HepG2 (cell line): ENCODE measurements around the gene MLYCD. TPM values are rescaled to one million over a fixed set of nuclear protein-coding genes. Genes with fewer than 3 reads are reported as not detected.
A peak's percentile ranks its signal among the peaks of the same experiment; 100 is the strongest.

Experiments used
- CAMTA2 ChIP-seq: sonication (generic); formaldehyde crosslinking; IDR thresholded peaks from 2 replicates; pipeline ENCODE4 v1.4.0; 2020; ENCODE audit warnings: mild to moderate bottlenecking, missing genetic modification reagents, borderline replicate concordance
- CEBPB ChIP-seq: IDR thresholded peaks from 2 replicates; pipeline ENCODE4 v1.6.1; 2011; ENCODE audit warnings: low read depth, low read length, improper control_type of control experiment, borderline replicate concordance
- ELF3 ChIP-seq: IDR thresholded peaks from 2 replicates; pipeline ENCODE4 v1.6.1; 2016; ENCODE audit warnings: missing genetic modification reagents, missing compliant biosample characterization
- GTF2F1 ChIP-seq: fragments of 150-350 bp; IDR thresholded peaks from 2 replicates; pipeline ENCODE4 v1.6.1; 2014; ENCODE audit warnings: low read length
- HOXA9 ChIP-seq: sonication (generic); formaldehyde crosslinking; IDR thresholded peaks from 2 replicates; pipeline ENCODE4 v1.8.1; 2022; ENCODE audit warnings: missing genetic modification reagents, mild to moderate bottlenecking, moderate library complexity, borderline replicate concordance
- KLF12 ChIP-seq: sonication (generic); formaldehyde crosslinking; IDR thresholded peaks from 2 replicates; pipeline ENCODE4 v1.4.0; 2020; ENCODE audit warnings: missing genetic modification reagents, borderline replicate concordance
- NCOA5 ChIP-seq: sonication (generic); formaldehyde crosslinking; IDR thresholded peaks from 2 replicates; pipeline ENCODE4 v1.4.0; 2020; ENCODE audit warnings: missing genetic modification reagents
- NFKB2 ChIP-seq: sonication (generic); formaldehyde crosslinking; IDR thresholded peaks from 2 replicates; pipeline ENCODE4 v1.4.0; 2020; ENCODE audit warnings: missing genetic modification reagents, borderline replicate concordance
- POGZ ChIP-seq: sonication (generic); formaldehyde crosslinking; IDR thresholded peaks from 2 replicates; pipeline ENCODE4 v1.4.0; 2020; ENCODE audit warnings: mild to moderate bottlenecking, missing genetic modification reagents
- SAP130 ChIP-seq: IDR thresholded peaks from 2 replicates; pipeline ENCODE4 v1.6.1; 2016; ENCODE audit warnings: low read depth
- SNAI1 ChIP-seq: sonication (generic); formaldehyde crosslinking; IDR thresholded peaks from 2 replicates; pipeline ENCODE4 v1.5.0; 2020; ENCODE audit warnings: mild to moderate bottlenecking, missing genetic modification reagents, borderline replicate concordance
- SP140L ChIP-seq: sonication (generic); formaldehyde crosslinking; IDR thresholded peaks from 2 replicates; pipeline ENCODE4 v1.4.0; 2020; ENCODE audit warnings: missing genetic modification reagents, borderline replicate concordance
- SP4 ChIP-seq: sonication (generic); formaldehyde crosslinking; IDR thresholded peaks from 2 replicates; pipeline ENCODE4 v1.8.1; 2023; ENCODE audit warnings: mild to moderate bottlenecking, missing genetic modification reagents
- ZFP36 ChIP-seq: fragments of 150-350 bp; IDR thresholded peaks from 2 replicates; pipeline ENCODE4 v1.6.1; 2018; ENCODE audit warnings: borderline replicate concordance, low read length, low read depth; ENCODE audit not compliant: partially characterized antibody
- ZNF446 ChIP-seq: sonication (generic); formaldehyde crosslinking; IDR thresholded peaks from 2 replicates; pipeline ENCODE4 v1.5.0; 2020; ENCODE audit warnings: mild to moderate bottlenecking, missing genetic modification reagents
- ZNF460 ChIP-seq: sonication (generic); formaldehyde crosslinking; IDR thresholded peaks from 2 replicates; pipeline ENCODE4 v1.5.1; 2020; ENCODE audit warnings: missing genetic modification reagents, mild to moderate bottlenecking, borderline replicate concordance
- ZNF496 ChIP-seq: sonication (generic); formaldehyde crosslinking; IDR thresholded peaks from 2 replicates; pipeline ENCODE4 v1.8.1; 2023; ENCODE audit warnings: mild to moderate bottlenecking, moderate library complexity, missing genetic modification reagents; ENCODE audit not compliant: insufficient replicate concordance
- ZNF569 ChIP-seq: sonication (generic); formaldehyde crosslinking; IDR thresholded peaks from 2 replicates; pipeline ENCODE4 v1.5.0; 2020; ENCODE audit warnings: mild to moderate bottlenecking, missing genetic modification reagents, moderate library complexity, borderline replicate concordance
- ZNF816 ChIP-seq: sonication (generic); formaldehyde crosslinking; IDR thresholded peaks from 2 replicates; pipeline ENCODE4 v1.8.0; 2022; ENCODE audit warnings: missing genetic modification reagents, mild to moderate bottlenecking, borderline replicate concordance
- ZNF891 ChIP-seq: sonication (generic); formaldehyde crosslinking; IDR thresholded peaks from 2 replicates; pipeline ENCODE4 v1.5.0; 2020; ENCODE audit warnings: mild to moderate bottlenecking, missing genetic modification reagents
- polyA plus RNA-seq, 8 experiments: library from polyadenylated mRNA; depleted of rRNA in 3 of 8; stranded (reverse) in 7 of 8; unstranded in 1 of 8; fragments of >200 nt; fragmentation: Illumina TruSeq in 4 of 8; extraction: Trizol in 4 of 8; gene quantifications; 2 replicates each; pipeline versions ENCODE4 v1.2.1 to v1.2.3, GENCODE V29; 2011 to 2016; ENCODE audit warnings: low read depth in 4 of 8, missing spikeins in 1 of 8, mixed read lengths in 1 of 8; ENCODE audit not compliant: insufficient read depth in 1 of 8
- total RNA-seq, 5 experiments: library from RNA; depleted of rRNA; stranded (reverse); fragments of >200 nt; fragmentation: Illumina TruSeq; extraction: Trizol; gene quantifications; 2 replicates each; pipeline ENCODE4 v1.2.3, GENCODE V29; 2016; ENCODE audit warnings: low read depth in 1 of 5
- TF ChIP-seq, protein P1 (sequence below): sonication (generic); formaldehyde crosslinking; conservative IDR thresholded peaks from 2 replicates; pipeline ENCODE4 v1.8.0; 2022; ENCODE audit warnings: low read depth, missing genetic modification reagents
- TF ChIP-seq, protein P2 (sequence below): sonication (generic); formaldehyde crosslinking; IDR thresholded peaks from 2 replicates; pipeline ENCODE4 v1.4.0; 2020; ENCODE audit warnings: missing genetic modification reagents
- TF ChIP-seq, protein P3 (sequence below): sonication (generic); formaldehyde crosslinking; IDR thresholded peaks from 2 replicates; pipeline ENCODE4 v1.8.0; 2022; ENCODE audit warnings: mild to moderate bottlenecking, missing genetic modification reagents, borderline replicate concordance

MLYCD gene
- total and polyA plus RNA-seq, 2 of the 13 experiments (the other 11 are each of a cell fraction or from before 2014, with no cell fraction given) = 1.8 to 4.0 TPM

DNA sequence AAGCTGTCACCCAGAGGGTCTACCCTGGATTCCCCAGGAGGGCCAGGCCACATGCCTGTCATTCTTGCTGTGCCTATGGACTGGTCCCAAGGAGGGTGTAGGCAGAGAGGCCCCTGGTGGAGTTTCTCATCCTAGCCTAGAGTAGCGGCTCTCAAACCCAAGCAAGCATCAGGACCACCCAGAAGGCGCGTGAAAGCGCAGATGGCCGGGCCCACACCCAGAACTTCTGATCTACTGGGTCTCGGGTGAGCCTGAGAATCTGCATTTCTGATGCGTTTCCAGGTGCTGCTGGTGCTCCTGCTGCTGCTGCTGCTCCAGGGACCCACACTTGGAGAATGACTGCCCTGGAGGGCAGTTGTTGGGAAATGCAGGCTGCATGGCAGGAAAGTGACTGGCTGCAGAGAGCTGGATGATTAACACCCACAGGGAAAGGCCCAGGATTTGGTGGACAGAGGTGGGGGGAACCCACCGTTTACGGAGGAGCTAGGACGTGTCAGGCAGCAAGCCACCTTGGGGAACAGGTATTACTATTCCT, 44.7 kb downstream of the MLYCD start (continued):
- TF ChIP-seq, protein P1, sequence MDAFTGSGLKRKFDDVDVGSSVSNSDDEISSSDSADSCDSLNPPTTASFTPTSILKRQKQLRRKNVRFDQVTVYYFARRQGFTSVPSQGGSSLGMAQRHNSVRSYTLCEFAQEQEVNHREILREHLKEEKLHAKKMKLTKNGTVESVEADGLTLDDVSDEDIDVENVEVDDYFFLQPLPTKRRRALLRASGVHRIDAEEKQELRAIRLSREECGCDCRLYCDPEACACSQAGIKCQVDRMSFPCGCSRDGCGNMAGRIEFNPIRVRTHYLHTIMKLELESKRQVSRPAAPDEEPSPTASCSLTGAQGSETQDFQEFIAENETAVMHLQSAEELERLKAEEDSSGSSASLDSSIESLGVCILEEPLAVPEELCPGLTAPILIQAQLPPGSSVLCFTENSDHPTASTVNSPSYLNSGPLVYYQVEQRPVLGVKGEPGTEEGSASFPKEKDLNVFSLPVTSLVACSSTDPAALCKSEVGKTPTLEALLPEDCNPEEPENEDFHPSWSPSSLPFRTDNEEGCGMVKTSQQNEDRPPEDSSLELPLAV = no peak
- TF ChIP-seq SNAI1 (CRISPR knock-in tag) (no peak), CAMTA2 (CRISPR knock-in tag) (no peak), ZNF496 (CRISPR knock-in tag) (no peak), NCOA5 (CRISPR knock-in tag) (no peak), SAP130 (no peak), ZNF891 (CRISPR knock-in tag) (peak; percentile 37; the same call in 1 of the 2 replicates), KLF12 (CRISPR knock-in tag) (no peak), ELF3 (CRISPR knock-in tag) (no peak), GTF2F1 (no peak), HOXA9 (CRISPR knock-in tag) (no peak), SP4 (CRISPR knock-in tag) (0 out of 2 replicates have a peak, but pooled peaks have one; percentile 40), NFKB2 (no peak), ZNF816 (CRISPR knock-in tag) (no peak), ZNF446 (CRISPR knock-in tag) (no peak), ZNF569 (CRISPR knock-in tag) (no peak), ZNF460 (CRISPR knock-in tag) (no peak), POGZ (CRISPR knock-in tag) (no peak), CEBPB (0 out of 2 replicates have a peak, but pooled peaks have one; percentile 7), SP140L (no peak), ZFP36 (no peak)
- TF ChIP-seq, protein P2, sequence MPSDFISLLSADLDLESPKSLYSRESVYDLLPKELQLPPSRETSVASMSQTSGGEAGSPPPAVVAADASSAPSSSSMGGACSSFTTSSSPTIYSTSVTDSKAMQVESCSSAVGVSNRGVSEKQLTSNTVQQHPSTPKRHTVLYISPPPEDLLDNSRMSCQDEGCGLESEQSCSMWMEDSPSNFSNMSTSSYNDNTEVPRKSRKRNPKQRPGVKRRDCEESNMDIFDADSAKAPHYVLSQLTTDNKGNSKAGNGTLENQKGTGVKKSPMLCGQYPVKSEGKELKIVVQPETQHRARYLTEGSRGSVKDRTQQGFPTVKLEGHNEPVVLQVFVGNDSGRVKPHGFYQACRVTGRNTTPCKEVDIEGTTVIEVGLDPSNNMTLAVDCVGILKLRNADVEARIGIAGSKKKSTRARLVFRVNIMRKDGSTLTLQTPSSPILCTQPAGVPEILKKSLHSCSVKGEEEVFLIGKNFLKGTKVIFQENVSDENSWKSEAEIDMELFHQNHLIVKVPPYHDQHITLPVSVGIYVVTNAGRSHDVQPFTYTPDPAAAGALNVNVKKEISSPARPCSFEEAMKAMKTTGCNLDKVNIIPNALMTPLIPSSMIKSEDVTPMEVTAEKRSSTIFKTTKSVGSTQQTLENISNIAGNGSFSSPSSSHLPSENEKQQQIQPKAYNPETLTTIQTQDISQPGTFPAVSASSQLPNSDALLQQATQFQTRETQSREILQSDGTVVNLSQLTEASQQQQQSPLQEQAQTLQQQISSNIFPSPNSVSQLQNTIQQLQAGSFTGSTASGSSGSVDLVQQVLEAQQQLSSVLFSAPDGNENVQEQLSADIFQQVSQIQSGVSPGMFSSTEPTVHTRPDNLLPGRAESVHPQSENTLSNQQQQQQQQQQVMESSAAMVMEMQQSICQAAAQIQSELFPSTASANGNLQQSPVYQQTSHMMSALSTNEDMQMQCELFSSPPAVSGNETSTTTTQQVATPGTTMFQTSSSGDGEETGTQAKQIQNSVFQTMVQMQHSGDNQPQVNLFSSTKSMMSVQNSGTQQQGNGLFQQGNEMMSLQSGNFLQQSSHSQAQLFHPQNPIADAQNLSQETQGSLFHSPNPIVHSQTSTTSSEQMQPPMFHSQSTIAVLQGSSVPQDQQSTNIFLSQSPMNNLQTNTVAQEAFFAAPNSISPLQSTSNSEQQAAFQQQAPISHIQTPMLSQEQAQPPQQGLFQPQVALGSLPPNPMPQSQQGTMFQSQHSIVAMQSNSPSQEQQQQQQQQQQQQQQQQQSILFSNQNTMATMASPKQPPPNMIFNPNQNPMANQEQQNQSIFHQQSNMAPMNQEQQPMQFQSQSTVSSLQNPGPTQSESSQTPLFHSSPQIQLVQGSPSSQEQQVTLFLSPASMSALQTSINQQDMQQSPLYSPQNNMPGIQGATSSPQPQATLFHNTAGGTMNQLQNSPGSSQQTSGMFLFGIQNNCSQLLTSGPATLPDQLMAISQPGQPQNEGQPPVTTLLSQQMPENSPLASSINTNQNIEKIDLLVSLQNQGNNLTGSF = no peak
- TF ChIP-seq, protein P3, sequence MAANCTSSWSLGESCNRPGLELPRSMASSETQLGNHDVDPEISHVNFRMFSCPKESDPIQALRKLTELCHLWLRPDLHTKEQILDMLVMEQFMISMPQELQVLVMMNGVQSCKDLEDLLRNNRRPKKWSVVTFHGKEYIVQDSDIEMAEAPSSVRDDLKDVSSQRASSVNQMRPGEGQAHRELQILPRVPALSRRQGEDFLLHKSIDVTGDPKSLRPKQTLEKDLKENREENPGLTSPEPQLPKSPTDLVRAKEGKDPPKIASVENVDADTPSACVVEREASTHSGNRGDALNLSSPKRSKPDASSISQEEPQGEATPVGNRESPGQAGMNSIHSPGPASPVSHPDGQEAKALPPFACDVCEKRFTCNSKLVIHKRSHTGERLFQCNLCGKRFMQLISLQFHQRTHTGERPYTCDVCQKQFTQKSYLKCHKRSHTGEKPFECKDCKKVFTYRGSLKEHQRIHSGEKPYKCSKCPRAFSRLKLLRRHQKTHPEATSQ (CRISPR knock-in tag) = no peak
